Keratinocyte (primary cell): ENCODE results near the gene CHAF1A. TPM values are rescaled to one million over a fixed set of nuclear protein-coding genes. Genes with fewer than 3 reads are reported as not detected.

Experiments
- DNase-seq: peaks from one replicate; pipeline ENCODE4 v3.0.0-alpha.2; 2011; ENCODE audit warnings: low read depth, missing footprints, low spot score
- FAIRE-seq: peaks from 2 replicates; lab custom pipeline; 2011; peaks lifted over from hg19 to GRCh38; lab: Jason Lieb, UNC
- H2AFZ ChIP-seq: 2 replicates; pipeline ENCODE4 v1.6.0; 2012; ENCODE audit warnings: low read length, control low read depth, inconsistent platforms; ENCODE audit not compliant: control insufficient read depth
- H3K27ac ChIP-seq: 2 replicates; pipeline ENCODE4 v1.5.1; 2011; ENCODE audit warnings: low read length; ENCODE audit not compliant: control insufficient read depth, insufficient read depth
- H3K27me3 ChIP-seq: 3 replicates; pipeline ENCODE4 v1.6.0; 2011; ENCODE audit warnings: low read length; ENCODE audit not compliant: control insufficient read depth, insufficient read depth; ENCODE audit errors: extremely low read depth
- H3K36me3 ChIP-seq, 2 experiments: 2 replicates in 1 of 2; 3 replicates in 1 of 2; pipeline ENCODE4 v1.5.1; 2011; ENCODE audit warnings: low read length in 2 of 2, mild to moderate bottlenecking in 1 of 2; ENCODE audit not compliant: control insufficient read depth in 2 of 2, insufficient read depth in 2 of 2; ENCODE audit errors: extremely low read depth in 1 of 2
- H3K4me1 ChIP-seq: 3 replicates; pipeline ENCODE4 v1.5.1; 2011; ENCODE audit warnings: low read length; ENCODE audit not compliant: control insufficient read depth, insufficient read depth; ENCODE audit errors: extremely low read depth
- H3K4me2 ChIP-seq: 3 replicates; pipeline ENCODE4 v1.6.0; 2011; ENCODE audit warnings: low read depth, low read length; ENCODE audit not compliant: control insufficient read depth, insufficient read depth; ENCODE audit errors: extremely low read depth
- H3K4me3 ChIP-seq, 3 experiments: fragments of 200-600 bp in 1 of 3; sonication (generic) in 1 of 3; 2 replicates in 2 of 3; 3 replicates in 1 of 3; pipeline ENCODE4 v1.5.1; 2011 to 2016; ENCODE audit warnings: low read length in 3 of 3, mild to moderate bottlenecking in 3 of 3, control low read depth in 2 of 3, inconsistent platforms in 1 of 3, low read depth in 1 of 3, mixed read lengths in 1 of 3, mixed run types in 1 of 3, moderate library complexity in 1 of 3; ENCODE audit not compliant: control insufficient read depth in 2 of 3, insufficient read depth in 2 of 3; ENCODE audit errors: extremely low read depth in 1 of 3
- H3K79me2 ChIP-seq: 2 replicates; pipeline ENCODE4 v1.6.0; 2012; ENCODE audit warnings: low read length; ENCODE audit not compliant: control insufficient read depth, insufficient read depth
- H3K9ac ChIP-seq: 3 replicates; pipeline ENCODE4 v1.6.0; 2011; ENCODE audit warnings: low read length; ENCODE audit not compliant: control insufficient read depth, insufficient read depth; ENCODE audit errors: extremely low read depth
- H3K9me1 ChIP-seq: 3 replicates; pipeline ENCODE4 v1.6.0; 2011; ENCODE audit warnings: low read length; ENCODE audit not compliant: control insufficient read depth, insufficient read depth; ENCODE audit errors: extremely low read depth
- H3K9me3 ChIP-seq: 2 replicates; pipeline ENCODE4 v1.5.1; 2012; ENCODE audit warnings: low read depth, low read length; ENCODE audit not compliant: control insufficient read depth
- H4K20me1 ChIP-seq: 3 replicates; pipeline ENCODE4 v1.6.0; 2011; ENCODE audit warnings: low read length; ENCODE audit not compliant: control insufficient read depth, insufficient read depth; ENCODE audit errors: extremely low read depth
- EZH2 ChIP-seq: IDR thresholded peaks from one replicate; pipeline ENCODE4 v1.6.1; 2012; ENCODE audit warnings: inconsistent platforms, mild to moderate bottlenecking, low read length, moderate library complexity
- dilution Hi-C: fragments of 300-500 bp; cut with MboI; formaldehyde crosslinking; loops from one replicate; pipeline ENCODE4 v1.7.0; 2020; ENCODE audit warnings: low sequenced_read_pairs; ENCODE audit not compliant: extremely low pct_ligation_motif_present
- polyA plus RNA-seq, 5 experiments: library from polyadenylated mRNA; depleted of rRNA in 3 of 5; stranded (reverse) in 3 of 5; stranded (forward) in 1 of 5; unstranded in 1 of 5; fragments of >200 nt; gene quantifications; 1 replicate in 1 of 5; 2 replicates in 3 of 5; 3 replicates in 1 of 5; pipeline versions ENCODE4 v1.2.1 to v1.2.3, GENCODE V29; 2011 to 2012; ENCODE audit warnings: missing spikeins in 2 of 5, low read depth in 1 of 5, low replicate concordance in 1 of 5
- TF ChIP-seq, protein P1 (sequence below), 3 experiments: IDR thresholded peaks in 1 of 3; conservative IDR thresholded peaks in 1 of 3; optimal IDR thresholded peaks in 1 of 3; 2 replicates in 2 of 3; 3 replicates in 1 of 3; pipeline versions ENCODE3 to v1.5.1; 2011; ENCODE audit warnings: low read length in 3 of 3, mild to moderate bottlenecking in 3 of 3, moderate library complexity in 2 of 3, control low read depth in 1 of 3, inconsistent platforms in 1 of 3; ENCODE audit not compliant: insufficient read depth in 2 of 3; ENCODE audit errors: extremely low read depth in 1 of 3

CHAF1A gene
- polyA plus RNA-seq, 1 donor (not counting 4 experiments of a cell fraction or from before 2014, with no cell fraction given): 10.6 TPM

DNA sequence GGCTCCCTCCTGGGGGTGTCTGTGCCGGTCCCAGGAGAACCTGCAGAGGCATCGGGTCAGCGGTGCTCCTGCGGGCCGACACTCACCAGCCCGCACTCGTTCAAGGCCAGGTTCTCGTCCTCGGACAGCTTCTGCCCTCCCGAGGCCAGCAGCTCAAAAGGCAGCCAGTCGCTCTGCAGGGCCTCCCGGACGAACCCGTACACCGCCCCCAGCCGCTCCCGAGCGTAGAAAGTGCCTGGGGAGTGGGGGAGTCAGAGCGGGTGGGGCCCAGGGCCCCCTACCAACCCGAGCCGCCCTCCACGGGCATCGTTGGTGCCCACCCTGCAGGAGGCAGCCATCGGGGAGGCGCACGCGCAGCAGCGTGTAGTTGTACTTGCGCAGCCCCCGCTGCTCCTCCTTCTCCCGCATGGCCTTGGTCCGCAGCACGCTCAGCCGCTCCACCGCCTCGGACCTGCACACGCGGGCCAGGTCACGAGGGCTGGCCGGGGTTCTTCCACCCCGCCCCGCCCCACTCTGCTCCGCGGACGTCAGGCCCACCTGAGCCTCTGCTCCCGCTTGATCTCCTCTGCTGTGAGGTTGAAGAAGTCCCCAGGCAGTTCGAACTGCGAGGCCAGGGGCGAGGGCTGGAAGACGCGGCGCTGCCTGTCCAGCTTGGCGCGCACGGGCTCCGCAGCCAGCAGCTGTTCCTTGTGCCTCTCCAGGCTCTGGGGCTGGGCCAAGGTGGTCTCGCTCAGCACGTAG, 43.7 kb downstream of the CHAF1A start:
- dilution Hi-C loops: no loop called here
- Histone ChIP-seq H4K20me1 (no peaks in the 10 kb centered on the region), H3K27ac (no peak overlapping the region), H3K9me1 (no peaks in the 10 kb centered on the region), H3K4me1 (peaks cover 5% of the 10 kb centered on the region), H3K9me3 (no peaks in the 10 kb centered on the region), H3K4me3 (no peak overlapping the region), H3K4me2 (no peak overlapping the region), H3K36me3 (peaks cover 50 to 53% of the 10 kb centered on the region in 2 experiments), H2AFZ (no peak overlapping the region), H3K27me3 (no peaks in the 10 kb centered on the region), H3K9ac (no peak overlapping the region), H3K79me2 (no peaks in the 10 kb centered on the region)
- TF ChIP-seq EZH2: no peak
- TF ChIP-seq, protein P1, sequence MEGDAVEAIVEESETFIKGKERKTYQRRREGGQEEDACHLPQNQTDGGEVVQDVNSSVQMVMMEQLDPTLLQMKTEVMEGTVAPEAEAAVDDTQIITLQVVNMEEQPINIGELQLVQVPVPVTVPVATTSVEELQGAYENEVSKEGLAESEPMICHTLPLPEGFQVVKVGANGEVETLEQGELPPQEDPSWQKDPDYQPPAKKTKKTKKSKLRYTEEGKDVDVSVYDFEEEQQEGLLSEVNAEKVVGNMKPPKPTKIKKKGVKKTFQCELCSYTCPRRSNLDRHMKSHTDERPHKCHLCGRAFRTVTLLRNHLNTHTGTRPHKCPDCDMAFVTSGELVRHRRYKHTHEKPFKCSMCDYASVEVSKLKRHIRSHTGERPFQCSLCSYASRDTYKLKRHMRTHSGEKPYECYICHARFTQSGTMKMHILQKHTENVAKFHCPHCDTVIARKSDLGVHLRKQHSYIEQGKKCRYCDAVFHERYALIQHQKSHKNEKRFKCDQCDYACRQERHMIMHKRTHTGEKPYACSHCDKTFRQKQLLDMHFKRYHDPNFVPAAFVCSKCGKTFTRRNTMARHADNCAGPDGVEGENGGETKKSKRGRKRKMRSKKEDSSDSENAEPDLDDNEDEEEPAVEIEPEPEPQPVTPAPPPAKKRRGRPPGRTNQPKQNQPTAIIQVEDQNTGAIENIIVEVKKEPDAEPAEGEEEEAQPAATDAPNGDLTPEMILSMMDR (optimal IDR thresholded peaks at IDR 0.05 in 1 of 3, IDR thresholded peaks at IDR 0.05 in 1 of 3, conservative IDR thresholded peaks at IDR 0.05 in 1 of 3; ENCODE audit: extremely low read depth in 1 of 3, insufficient read depth in 2 of 3, low read length in 3 of 3): no peak
- no peak for FAIRE-seq
- no peak for DNase-seq

DNA sequence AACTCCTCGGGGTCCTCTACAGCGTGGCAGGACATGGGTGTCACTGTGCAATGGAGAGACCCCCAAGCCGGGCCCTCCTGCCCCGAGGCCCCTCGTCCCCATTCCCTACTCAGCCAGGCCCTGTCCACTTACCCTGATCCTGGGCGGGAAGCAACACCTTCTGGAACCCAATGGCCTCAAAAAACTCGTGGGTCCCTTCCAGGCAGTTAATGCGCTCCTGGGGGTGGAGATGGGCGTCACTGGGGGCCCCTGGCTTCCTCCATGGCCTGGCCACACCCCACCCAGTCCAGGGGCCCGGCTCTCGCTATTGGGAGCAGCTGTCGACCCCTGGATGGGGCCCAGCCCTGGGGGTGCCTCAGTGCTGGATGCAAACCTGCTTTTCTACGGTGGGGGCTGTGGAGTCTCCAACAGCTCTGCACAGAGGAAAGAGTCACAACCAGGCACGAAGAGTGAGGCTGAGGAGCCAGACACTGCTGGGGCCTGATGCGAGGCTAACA, 44.3 kb downstream of the CHAF1A start:
- dilution Hi-C loops: no loop called here

More for the DNA sequence above, 44.3 kb downstream of the CHAF1A start:
- no peak for FAIRE-seq
- no peak for TF ChIP-seq EZH2
- TF ChIP-seq, protein P1 (optimal IDR thresholded peaks at IDR 0.05 in 1 of 3, IDR thresholded peaks at IDR 0.05 in 1 of 3, conservative IDR thresholded peaks at IDR 0.05 in 1 of 3; ENCODE audit: extremely low read depth in 1 of 3, insufficient read depth in 2 of 3, low read length in 3 of 3): no peak
- Histone ChIP-seq H3K4me1 (peaks cover 5% of the 10 kb centered on the region), H3K27me3 (no peaks in the 10 kb centered on the region), H2AFZ (no peak overlapping the region), H3K36me3 (peaks cover 50 to 55% of the 10 kb centered on the region in 2 experiments), H3K27ac (no peak overlapping the region), H3K9me1 (no peaks in the 10 kb centered on the region), H3K9ac (no peak overlapping the region), H3K4me2 (no peak overlapping the region), H3K4me3 (no peak overlapping the region), H4K20me1 (no peaks in the 10 kb centered on the region), H3K79me2 (no peaks in the 10 kb centered on the region), H3K9me3 (no peaks in the 10 kb centered on the region)
- DNase-seq: no peak
